Astrocyte (in vitro differentiated cells and primary cell): ENCODE data around the gene PI16.

Experiments used
- EZH2 ChIP-seq: IDR thresholded peaks from 2 replicates; pipeline ENCODE4 v1.6.1; 2012; ENCODE audit warnings: mild to moderate bottlenecking, low read length, inconsistent platforms; ENCODE audit not compliant: insufficient read depth
- TF ChIP-seq, protein P1 (sequence below): IDR thresholded peaks from 2 replicates; pipeline ENCODE4 v1.5.1; 2011; ENCODE audit warnings: low read depth, mild to moderate bottlenecking, inconsistent platforms, low read length, moderate library complexity; ENCODE audit not compliant: insufficient read depth

GRCh38 chr6:36955671-36956445 is 1.3 kb downstream of the PI16 start:
- TF ChIP-seq, protein P1, sequence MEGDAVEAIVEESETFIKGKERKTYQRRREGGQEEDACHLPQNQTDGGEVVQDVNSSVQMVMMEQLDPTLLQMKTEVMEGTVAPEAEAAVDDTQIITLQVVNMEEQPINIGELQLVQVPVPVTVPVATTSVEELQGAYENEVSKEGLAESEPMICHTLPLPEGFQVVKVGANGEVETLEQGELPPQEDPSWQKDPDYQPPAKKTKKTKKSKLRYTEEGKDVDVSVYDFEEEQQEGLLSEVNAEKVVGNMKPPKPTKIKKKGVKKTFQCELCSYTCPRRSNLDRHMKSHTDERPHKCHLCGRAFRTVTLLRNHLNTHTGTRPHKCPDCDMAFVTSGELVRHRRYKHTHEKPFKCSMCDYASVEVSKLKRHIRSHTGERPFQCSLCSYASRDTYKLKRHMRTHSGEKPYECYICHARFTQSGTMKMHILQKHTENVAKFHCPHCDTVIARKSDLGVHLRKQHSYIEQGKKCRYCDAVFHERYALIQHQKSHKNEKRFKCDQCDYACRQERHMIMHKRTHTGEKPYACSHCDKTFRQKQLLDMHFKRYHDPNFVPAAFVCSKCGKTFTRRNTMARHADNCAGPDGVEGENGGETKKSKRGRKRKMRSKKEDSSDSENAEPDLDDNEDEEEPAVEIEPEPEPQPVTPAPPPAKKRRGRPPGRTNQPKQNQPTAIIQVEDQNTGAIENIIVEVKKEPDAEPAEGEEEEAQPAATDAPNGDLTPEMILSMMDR = no peak
- TF ChIP-seq EZH2 = no peak
